ENCODE results near the gene SND1. TPM values are rescaled to one million over a fixed set of nuclear protein-coding genes. Genes with fewer than 3 reads are reported as not detected.

The SND1 gene
- total and polyA plus RNA-seq, 2 donors (not counting 1 experiment from before 2014, with no cell fraction given), result 44.4 to 165 TPM

GRCh38 chr7:127888411-127888810 lies 236.4 kb downstream of the SND1 start:
- CTCF ChIA-PET, result no interaction called here
- no peaks in the 10 kb centered on the region for H3K9me3 Mint-ChIP-seq (ENCODE audit: insufficient read depth)
- DNase-seq (no peak), ATAC-seq (ENCODE audit: low read depth) (no peak)
- Histone ChIP-seq H4K20me1 (ENCODE audit: control insufficient read depth, insufficient read depth, low read length, poor library complexity, severe bottlenecking) (no peaks in the 10 kb centered on the region), H3K9me3 (ENCODE audit: control extremely low read depth in 1 of 3, control insufficient read depth in 2 of 3, insufficient read depth in 1 of 3, low read length in 2 of 3) (no peaks in the 10 kb centered on the region), H2AFZ (ENCODE audit: insufficient read depth, low read depth, low read length, poor library complexity, severe bottlenecking) (no peak overlapping the region), H3K27me3 (replicated peaks in 1 of 4; ENCODE audit: control extremely low read depth in 1 of 4, control insufficient read depth in 3 of 4, insufficient read depth in 4 of 4, low read length in 3 of 4) (no peaks in the 10 kb centered on the region), H3K4me2 (replicated peaks; ENCODE audit: low read depth, low read length, poor library complexity, severe bottlenecking) (no peak overlapping the region), H3K36me3 (replicated peaks in 1 of 2; ENCODE audit: control extremely low read depth in 1 of 2, control insufficient read depth in 1 of 2, extremely low read depth in 1 of 2, insufficient read depth in 2 of 2, low read length in 1 of 2) (peaks cover 0 to 28% of the 10 kb centered on the region in 2 experiments), H3K4me3 (ENCODE audit: control extremely low read depth in 1 of 5, extremely low read depth in 1 of 5, insufficient read depth in 1 of 5, low read depth in 2 of 5, low read length in 4 of 5) (no peak overlapping the region), H3K9ac (ENCODE audit: low read length) (no peak overlapping the region), H3K79me2 (ENCODE audit: control insufficient read depth, insufficient read depth, low read length) (peaks cover 4% of the 10 kb centered on the region), H3K27ac (ENCODE audit: low read length in 2 of 2) (no peak overlapping the region), H3K4me1 (ENCODE audit: control insufficient read depth in 2 of 2, insufficient read depth in 2 of 2, low read length in 2 of 2) (no peaks in the 10 kb centered on the region)
- H3K4me3 Mint-ChIP-seq, result no peak overlapping the region
- POLR2A ChIA-PET, result no interaction called here
- H3K27me3 Mint-ChIP-seq, result no peaks in the 10 kb centered on the region
- peaks cover 5% of the 10 kb centered on the region for H3K4me1 Mint-ChIP-seq
- H3K27ac Mint-ChIP-seq, result no peak overlapping the region
- TF ChIP-seq EZH2 (IDR thresholded peaks at IDR 0.05; ENCODE audit: borderline replicate concordance, insufficient read depth, low read depth, low read length, poor library complexity, severe bottlenecking) (no peak), CTCF (IDR thresholded peaks at IDR 0.05) (no peak)
- no CpG with 5 or more reads among the region's 1 CpG for WGBS (ENCODE audit: insufficient coverage)
- intact Hi-C loops (cut with micrococcal nuclease), result no loop called here

GRCh38 chr7:127888825-127889224 lies 236.8 kb downstream of the SND1 start:
- TF ChIP-seq EZH2 (IDR thresholded peaks at IDR 0.05; ENCODE audit: borderline replicate concordance, insufficient read depth, low read depth, low read length, poor library complexity, severe bottlenecking) (no peak), CTCF (IDR thresholded peaks at IDR 0.05) (no peak)
- no peak overlapping the region for H3K4me2 ChIP-seq (replicated peaks; ENCODE audit: low read depth, low read length, poor library complexity, severe bottlenecking)
- peaks cover 5% of the 10 kb centered on the region for H3K4me1 Mint-ChIP-seq
- H3K4me3 Mint-ChIP-seq, result no peak overlapping the region
- H3K27ac ChIP-seq (ENCODE audit: low read length in 2 of 2), result no peak overlapping the region
- H2AFZ ChIP-seq (ENCODE audit: insufficient read depth, low read depth, low read length, poor library complexity, severe bottlenecking), result no peak overlapping the region
- peaks cover 4% of the 10 kb centered on the region for H3K79me2 ChIP-seq (ENCODE audit: control insufficient read depth, insufficient read depth, low read length)
- intact Hi-C loops (cut with micrococcal nuclease), result no loop called here
- no peak overlapping the region for H3K4me3 ChIP-seq (ENCODE audit: control extremely low read depth in 1 of 5, extremely low read depth in 1 of 5, insufficient read depth in 1 of 5, low read depth in 2 of 5, low read length in 4 of 5)
- H3K9me3 ChIP-seq (ENCODE audit: control extremely low read depth in 1 of 3, control insufficient read depth in 2 of 3, insufficient read depth in 1 of 3, low read length in 2 of 3), result no peaks in the 10 kb centered on the region
- no peaks in the 10 kb centered on the region for H3K27me3 Mint-ChIP-seq
- no peaks in the 10 kb centered on the region for H4K20me1 ChIP-seq (ENCODE audit: control insufficient read depth, insufficient read depth, low read length, poor library complexity, severe bottlenecking)
- no peaks in the 10 kb centered on the region for H3K4me1 ChIP-seq (ENCODE audit: control insufficient read depth in 2 of 2, insufficient read depth in 2 of 2, low read length in 2 of 2)
- H3K27ac Mint-ChIP-seq, result no peak overlapping the region
- no peak for DNase-seq
- H3K9me3 Mint-ChIP-seq (ENCODE audit: insufficient read depth), result no peaks in the 10 kb centered on the region
- no peaks in the 10 kb centered on the region for H3K27me3 ChIP-seq (replicated peaks in 1 of 4; ENCODE audit: control extremely low read depth in 1 of 4, control insufficient read depth in 3 of 4, insufficient read depth in 4 of 4, low read length in 3 of 4)
- WGBS (ENCODE audit: insufficient coverage), result 100% methylated on average over 1 of the region's 5 CpGs
- H3K9ac ChIP-seq (ENCODE audit: low read length), result no peak overlapping the region
- POLR2A ChIA-PET, result no interaction called here
- H3K36me3 ChIP-seq (replicated peaks in 1 of 2; ENCODE audit: control extremely low read depth in 1 of 2, control insufficient read depth in 1 of 2, extremely low read depth in 1 of 2, insufficient read depth in 2 of 2, low read length in 1 of 2), result peaks cover 0 to 28% of the 10 kb centered on the region in 2 experiments
- CTCF ChIA-PET, result no interaction called here
- ATAC-seq (ENCODE audit: low read depth), result no peak

Data from B cell (primary cell).